Body of pancreas (tissue), 4 donors: ENCODE measurements around the gene THOC2. TPM values are rescaled to one million over a fixed set of nuclear protein-coding genes. Genes with fewer than 3 reads are reported as not detected.
A peak's percentile ranks its signal among the peaks of the same experiment; 100 is the strongest.

ENCODE experiments used
- ATAC-seq: fragments of 150-250 bp; one replicate; pipeline ENCODE4 v1.9.1; 2016
- DNase-seq, 4 donors: peaks; one replicate each; pipeline ENCODE4 v3.0.0-alpha.2; 2019
- H3K27ac ChIP-seq, 4 donors: fragments of 200-600 bp; sonication (generic); 1 replicate in 3 of 4; 2 replicates in 1 of 4; pipeline versions ENCODE4 v1.5.1 to v1.6.1; 2016 to 2019; ENCODE audit warnings: mild to moderate bottlenecking in 1 of 4, mixed read lengths in 1 of 4, moderate library complexity in 1 of 4
- H3K27me3 ChIP-seq, 2 donors: fragments of 200-600 bp; sonication (generic); one replicate each; pipeline ENCODE4 v1.6.0; 2016; ENCODE audit warnings: mild to moderate bottlenecking in 1 of 2
- H3K36me3 ChIP-seq, 2 donors: fragments of 200-600 bp; sonication (generic); replicated peaks in 1 of 2; 2 replicates each; pipeline ENCODE4 v1.5.1; 2016; ENCODE audit warnings: low read depth in 2 of 2; ENCODE audit not compliant: insufficient read depth in 1 of 2
- H3K4me1 ChIP-seq: fragments of 200-600 bp; sonication (generic); one replicate; pipeline ENCODE4 v1.6.0; 2016
- H3K4me3 ChIP-seq, 2 donors: fragments of 200-600 bp; sonication (generic); 1 replicate in 1 of 2; 2 replicates in 1 of 2; pipeline ENCODE4 v1.5.1; 2016 to 2019
- H3K9me3 ChIP-seq, 3 donors: fragments of 200-600 bp; sonication (generic); 1 replicate in 2 of 3; 2 replicates in 1 of 3; pipeline ENCODE4 v1.5.1; 2016
- POLR2A ChIP-seq, 3 donors: fragments of 450-650 bp; IDR thresholded peaks; one replicate each; pipeline ENCODE4 v1.6.1; 2016; ENCODE audit warnings: antibody characterized with exemption in 3 of 3, mild to moderate bottlenecking in 2 of 3
- WGBS, 2 donors: methylation state at CpG; one replicate each; pipeline ENCODE4 v1.1.5; 2017; 5-methylcytosine and 5-hydroxymethylcytosine counted together
- intact Hi-C: fragments of 100-400 bp; cut with DNase I; formaldehyde crosslinking; loops from one replicate; pipeline ENCODE4 v1.15.1; 2023
- total RNA-seq, 2 donors: library from RNA; depleted of rRNA; stranded (reverse); fragments of >200 nt; gene quantifications; one replicate each; pipeline ENCODE4 v1.1.0, GENCODE V29; 2016
- TF ChIP-seq, protein P1 (sequence below), 7 experiments: fragments of 450-650 bp in 4 of 7; fragments of 200-600 bp in 3 of 7; sonication (generic) in 3 of 7; IDR thresholded peaks; one replicate each; pipeline ENCODE4 v1.5.1; 2016 to 2019; ENCODE audit warnings: antibody characterized with exemption in 7 of 7

THOC2 gene
- total RNA-seq, 2 donors from 2014 or later = 53.7 to 77.5 TPM

DNA sequence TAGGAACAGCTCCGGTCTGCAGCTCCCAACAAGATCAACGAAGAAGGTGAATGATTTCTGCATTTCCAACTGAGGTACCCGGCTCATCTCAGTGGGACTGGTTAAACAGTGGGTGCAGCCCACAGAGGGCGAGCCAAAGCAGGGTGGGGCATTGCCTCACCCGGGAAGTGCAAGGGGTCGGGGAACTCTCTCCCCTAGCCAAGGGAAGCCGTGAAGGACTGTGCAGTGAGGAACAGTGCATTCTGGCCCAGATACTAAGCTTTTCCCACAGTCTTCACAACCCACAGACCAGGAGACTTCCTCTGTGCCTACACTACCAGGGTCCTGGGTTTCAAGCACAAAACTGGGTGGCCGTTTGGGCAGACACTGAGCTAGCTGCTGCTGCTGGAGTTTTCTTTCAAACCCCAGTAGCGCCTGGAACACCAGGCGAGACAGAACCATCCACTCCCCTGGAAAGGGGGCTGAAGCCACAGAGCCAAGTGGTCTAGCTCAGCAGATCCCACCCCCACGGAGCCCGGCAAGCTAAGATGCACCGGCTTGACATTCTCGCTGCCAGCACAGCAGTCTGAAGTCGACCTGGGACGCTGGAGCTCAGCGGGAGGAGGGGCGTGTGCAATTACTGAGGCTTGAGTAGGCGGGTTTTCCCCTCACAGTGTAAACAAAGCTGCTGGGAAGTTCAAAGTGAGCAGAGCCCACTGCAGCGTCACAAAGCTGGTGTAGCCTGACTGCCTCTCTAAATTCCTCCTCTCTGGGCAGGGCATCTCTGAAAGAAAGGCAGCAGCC, 84.6 kb downstream of the THOC2 start:
- TF ChIP-seq, protein P1, sequence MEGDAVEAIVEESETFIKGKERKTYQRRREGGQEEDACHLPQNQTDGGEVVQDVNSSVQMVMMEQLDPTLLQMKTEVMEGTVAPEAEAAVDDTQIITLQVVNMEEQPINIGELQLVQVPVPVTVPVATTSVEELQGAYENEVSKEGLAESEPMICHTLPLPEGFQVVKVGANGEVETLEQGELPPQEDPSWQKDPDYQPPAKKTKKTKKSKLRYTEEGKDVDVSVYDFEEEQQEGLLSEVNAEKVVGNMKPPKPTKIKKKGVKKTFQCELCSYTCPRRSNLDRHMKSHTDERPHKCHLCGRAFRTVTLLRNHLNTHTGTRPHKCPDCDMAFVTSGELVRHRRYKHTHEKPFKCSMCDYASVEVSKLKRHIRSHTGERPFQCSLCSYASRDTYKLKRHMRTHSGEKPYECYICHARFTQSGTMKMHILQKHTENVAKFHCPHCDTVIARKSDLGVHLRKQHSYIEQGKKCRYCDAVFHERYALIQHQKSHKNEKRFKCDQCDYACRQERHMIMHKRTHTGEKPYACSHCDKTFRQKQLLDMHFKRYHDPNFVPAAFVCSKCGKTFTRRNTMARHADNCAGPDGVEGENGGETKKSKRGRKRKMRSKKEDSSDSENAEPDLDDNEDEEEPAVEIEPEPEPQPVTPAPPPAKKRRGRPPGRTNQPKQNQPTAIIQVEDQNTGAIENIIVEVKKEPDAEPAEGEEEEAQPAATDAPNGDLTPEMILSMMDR (IDR thresholded peaks at IDR 0.05) = no peak
- no peak for TF ChIP-seq POLR2A (IDR thresholded peaks at IDR 0.05)
- ATAC-seq (no peak), DNase-seq (peak in 1 of 4 donors; percentile 4)
- WGBS, 2 donors = 65% methylated on average over 15 of the region's 20 CpGs; no CpG with 5 or more reads in 1 of the 2 donors
- H3K4me1 ChIP-seq = no peaks in the 10 kb centered on the region
- H3K4me3 ChIP-seq = no peak overlapping the region
- intact Hi-C loops = no loop called here
- no peak overlapping the region for H3K27ac ChIP-seq
- H3K36me3 ChIP-seq = no peaks in the 10 kb centered on the region
- H3K9me3 ChIP-seq = no peaks in the 10 kb centered on the region
- H3K27me3 ChIP-seq = no peaks in the 10 kb centered on the region

DNA sequence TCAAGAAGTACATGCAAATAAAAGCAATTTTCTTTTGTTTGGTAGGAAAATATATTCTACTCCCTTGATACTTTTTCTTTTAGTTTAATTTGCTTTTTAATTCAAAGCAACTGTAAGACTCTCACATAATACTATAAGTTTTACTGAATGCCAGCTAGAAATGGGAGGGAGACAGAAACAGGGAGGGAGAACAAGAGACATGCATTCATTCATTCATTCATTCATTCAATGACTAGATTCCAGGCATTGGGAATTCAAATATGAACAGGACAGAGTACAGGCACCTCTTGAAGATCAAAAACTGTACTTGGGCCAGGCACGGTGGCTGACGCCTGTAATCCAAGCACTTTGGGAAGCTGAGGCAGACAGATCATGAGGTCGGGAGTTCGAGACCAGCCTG, 85.6 kb downstream of the THOC2 start:
- Histone ChIP-seq H3K36me3 (no peaks in the 10 kb centered on the region), H3K9me3 (no peaks in the 10 kb centered on the region), H3K4me3 (no peak overlapping the region), H3K27ac (no peak overlapping the region), H3K4me1 (no peaks in the 10 kb centered on the region), H3K27me3 (no peaks in the 10 kb centered on the region)
- WGBS, 2 donors = 97 to 98% methylated on average over 4 of the region's 4 CpGs
- DNase-seq (no peak), ATAC-seq (no peak)
- intact Hi-C loops = no loop called here
- TF ChIP-seq, protein P1 (IDR thresholded peaks at IDR 0.05) = no peak
- TF ChIP-seq POLR2A (IDR thresholded peaks at IDR 0.05) = no peak

DNA sequence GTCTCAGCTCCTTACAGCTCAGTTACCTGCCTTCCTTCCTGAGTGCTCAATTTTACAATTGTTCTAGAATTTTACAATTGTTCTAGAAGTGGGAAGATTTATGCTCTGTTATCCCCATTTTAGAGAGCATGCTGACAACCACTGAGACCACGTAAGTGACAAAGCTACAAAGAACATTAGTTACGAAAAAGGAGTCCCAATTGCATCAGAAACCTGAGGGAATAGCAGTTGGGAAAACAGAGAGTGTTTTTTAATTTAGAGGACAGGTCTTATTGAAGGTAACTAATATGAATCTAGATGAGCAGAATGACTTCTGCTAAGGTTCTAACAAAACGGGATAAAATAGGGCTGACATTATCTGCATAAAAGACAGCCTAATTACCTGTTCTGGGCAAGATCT, 103.3 kb downstream of the THOC2 start:
- no peaks in the 10 kb centered on the region for H3K36me3 ChIP-seq
- 95 to 97% methylated on average over 3 of the region's 3 CpGs for WGBS, 2 donors
- H3K4me3 ChIP-seq = no peak overlapping the region
- intact Hi-C loops = no loop called here
- DNase-seq = no peak
- TF ChIP-seq, protein P1 (IDR thresholded peaks at IDR 0.05) = no peak
- no peak for TF ChIP-seq POLR2A (IDR thresholded peaks at IDR 0.05)
- ATAC-seq = no peak
- no peaks in the 10 kb centered on the region for H3K9me3 ChIP-seq
- no peaks in the 10 kb centered on the region for H3K4me1 ChIP-seq
- no peak overlapping the region for H3K27ac ChIP-seq
- H3K27me3 ChIP-seq = no peaks in the 10 kb centered on the region

DNA sequence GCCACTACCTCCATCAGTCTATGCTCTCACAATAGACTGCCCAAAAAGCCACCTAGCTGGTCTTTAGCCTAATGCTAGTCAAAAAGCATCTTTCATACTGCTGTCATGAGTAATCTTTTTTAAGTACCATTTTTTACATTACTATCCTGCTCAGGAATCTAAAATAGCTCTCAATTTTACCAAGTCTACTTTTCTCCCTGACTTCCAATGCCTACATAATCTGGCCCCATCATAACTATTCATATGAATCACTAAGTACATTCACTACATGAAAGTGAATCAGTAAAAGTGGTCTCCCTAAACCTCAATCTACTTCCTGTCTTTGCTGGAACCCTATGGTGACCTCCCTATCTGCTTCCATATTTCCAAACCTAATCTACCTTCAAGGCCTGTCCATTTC, 105.9 kb downstream of the THOC2 start:
- no peak overlapping the region for H3K27ac ChIP-seq
- H3K4me1 ChIP-seq = no peaks in the 10 kb centered on the region
- TF ChIP-seq, protein P1 (IDR thresholded peaks at IDR 0.05) = no peak
- no peak for TF ChIP-seq POLR2A (IDR thresholded peaks at IDR 0.05)
- no peaks in the 10 kb centered on the region for H3K27me3 ChIP-seq
- H3K36me3 ChIP-seq = no peaks in the 10 kb centered on the region
- ATAC-seq (no peak), DNase-seq (no peak)
- no peak overlapping the region for H3K4me3 ChIP-seq
- intact Hi-C loops = no loop called here
- no peaks in the 10 kb centered on the region for H3K9me3 ChIP-seq

DNA sequence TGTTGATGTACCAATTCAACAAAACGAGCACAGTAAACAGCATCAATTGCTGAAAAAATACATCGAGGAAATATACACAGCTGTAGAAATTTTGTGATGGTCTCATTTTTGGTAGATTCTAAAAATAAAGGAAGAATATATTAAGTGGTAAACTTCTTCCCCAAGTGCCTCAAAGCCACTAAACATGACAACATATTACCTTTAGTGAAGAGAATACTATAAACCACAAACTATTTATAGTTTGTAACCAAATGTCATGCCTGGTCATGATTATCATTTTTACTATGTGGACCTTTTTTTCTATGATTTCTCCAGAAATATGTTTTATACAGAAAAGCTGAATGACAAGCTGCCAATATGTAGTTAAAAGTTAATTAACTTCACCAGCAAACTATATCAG, 106.9 kb downstream of the THOC2 start:
- 79 to 87% methylated on average over 2 of the region's 2 CpGs for WGBS, 2 donors
- TF ChIP-seq, protein P1 (IDR thresholded peaks at IDR 0.05) = no peak
- no peak for TF ChIP-seq POLR2A (IDR thresholded peaks at IDR 0.05)
- no peaks in the 10 kb centered on the region for H3K36me3 ChIP-seq
- H3K27me3 ChIP-seq = no peaks in the 10 kb centered on the region
- intact Hi-C loops = no loop called here
- no peaks in the 10 kb centered on the region for H3K9me3 ChIP-seq
- no peak overlapping the region for H3K4me3 ChIP-seq
- DNase-seq = no peak
- H3K27ac ChIP-seq = no peak overlapping the region
- no peak for ATAC-seq
- H3K4me1 ChIP-seq = no peaks in the 10 kb centered on the region
